Hippocampal formation (tissue), 2 donors: ENCODE data around the gene PALS1.
A peak's percentile ranks its signal among the peaks of the same experiment; 100 is the strongest.
"Not testable (repeated sequence)": the region's sequence is repeated elsewhere in the genome, so short reads cannot be mapped to it uniquely, and the experiment has no call there.

Experiments
- DNase-seq, 2 donors: peaks; one replicate each; lab custom pipeline; 2025; lab: John Stamatoyannopoulos, UW

PALS1 gene

GRCh38 chr14:67257906-67258305, 16.7 kb downstream of the PALS1 start:
- no peak for DNase-seq

GRCh38 chr14:67260965-67261364, 19.7 kb downstream of the PALS1 start:
- DNase-seq, result no peak

GRCh38 chr14:67263499-67264149, 22.4 kb downstream of the PALS1 start:
- DNase-seq, result no peak

- DNase-seq, result no peak
Observed at GRCh38 chr14:67265131-67265530, 23.9 kb downstream of the PALS1 start.

- DNase-seq, result no peak
Observed at GRCh38 chr14:67267576-67268328, 26.5 kb downstream of the PALS1 start.

- peak in 1 of 2 donors; percentile 7 for DNase-seq
Observed at GRCh38 chr14:67268426-67269150, 27.4 kb downstream of the PALS1 start.

GRCh38 chr14:67269298-67270060, 28.2 kb downstream of the PALS1 start:
- peak in 1 of 2 donors; percentile 43 for DNase-seq

- peak in 1 of 2 donors; percentile 69 for DNase-seq
Observed at GRCh38 chr14:67270145-67270753, 29.0 kb downstream of the PALS1 start.

GRCh38 chr14:67270933-67271332, 29.7 kb downstream of the PALS1 start:
- DNase-seq, result no peak

GRCh38 chr14:67273281-67273680, 32.0 kb downstream of the PALS1 start:
- not testable (repeated sequence) for DNase-seq

GRCh38 chr14:67276131-67276530, 34.9 kb downstream of the PALS1 start:
- DNase-seq, result peak in 1 of 2 donors; percentile 51

GRCh38 chr14:67280506-67280905, 39.3 kb downstream of the PALS1 start:
- DNase-seq, result no peak

- DNase-seq, result peak in 1 of 2 donors; percentile 76
Observed at GRCh38 chr14:67285876-67286452, 44.7 kb downstream of the PALS1 start.
